ENCODE results near the gene TCFL5. TPM values are rescaled to one million over a fixed set of nuclear protein-coding genes. Genes with fewer than 3 reads are reported as not detected.

TCFL5 gene
- total RNA-seq, 4 donors from 2014 or later: 5.2 to 8.4 (median 7.2) TPM

GRCh38 chr20:62813588-62813987 lies 48.0 kb downstream of the TCFL5 start:
- Histone ChIP-seq H3K27ac (no peak overlapping the region), H3K36me3 (peaks cover 41 to 56% (median 45%) of the 10 kb centered on the region in 3 donors), H3K4me3 (no peak overlapping the region), H3K27me3 (peaks cover 10 to 46% (median 26%) of the 10 kb centered on the region in 4 donors), H3K4me1 (peaks cover 29 to 41% (median 31%) of the 10 kb centered on the region in 3 donors), H3K9me3 (no peaks in the 10 kb centered on the region)
- intact Hi-C loops (cut with DNase I): no loop called here
- no peak for DNase-seq
- no peak for TF ChIP-seq CTCF (IDR thresholded peaks at IDR 0.05)
- TF ChIP-seq POLR2A (IDR thresholded peaks at IDR 0.05): no peak
- WGBS, 2 donors: 60 to 80% methylated on average over 1 to 7 of the region's 13 CpGs

- Histone ChIP-seq H3K4me1 (peaks cover 27 to 41% (median 31%) of the 10 kb centered on the region in 3 donors), H3K4me3 (no peak overlapping the region), H3K27me3 (peaks cover 10 to 39% (median 22%) of the 10 kb centered on the region in 4 donors), H3K27ac (no peak overlapping the region), H3K9me3 (no peaks in the 10 kb centered on the region), H3K36me3 (peaks cover 41 to 63% (median 46%) of the 10 kb centered on the region in 3 donors)
- DNase-seq: no peak
- intact Hi-C loops (cut with DNase I): no loop called here
- no peak for TF ChIP-seq POLR2A (IDR thresholded peaks at IDR 0.05)
- WGBS, 2 donors: 79% methylated on average over 5 of the region's 11 CpGs; no CpG with 5 or more reads in 1 of the 2 donors
Measured at GRCh38 chr20:62812907-62813200, 48.8 kb downstream of the TCFL5 start.

GRCh38 chr20:62812181-62812906 lies 49.3 kb downstream of the TCFL5 start:
- Histone ChIP-seq H3K36me3 (peaks cover 41 to 68% (median 50%) of the 10 kb centered on the region in 3 donors), H3K27ac (no peak overlapping the region), H3K4me3 (no peak overlapping the region), H3K9me3 (no peaks in the 10 kb centered on the region), H3K4me1 (peaks cover 23 to 41% (median 33%) of the 10 kb centered on the region in 3 donors), H3K27me3 (peaks cover 10 to 34% (median 17%) of the 10 kb centered on the region in 4 donors)
- no peak for TF ChIP-seq CTCF (IDR thresholded peaks at IDR 0.05)
- TF ChIP-seq POLR2A (IDR thresholded peaks at IDR 0.05): no peak
- no peak for DNase-seq
- intact Hi-C loops (cut with DNase I): no loop called here
- WGBS, 2 donors: 65 to 75% methylated on average over 4 to 7 of the region's 43 CpGs

- H3K27me3 ChIP-seq: peaks cover 10 to 27% (median 14%) of the 10 kb centered on the region in 4 donors
- WGBS, 2 donors: 80 to 93% methylated on average over 3 of the region's 10 CpGs
- H3K4me3 ChIP-seq: no peak overlapping the region
- H3K4me1 ChIP-seq: peaks cover 28 to 41% (median 33%) of the 10 kb centered on the region in 3 donors
- no peak for DNase-seq
- intact Hi-C loops (cut with DNase I): no loop called here
- H3K27ac ChIP-seq: no peak overlapping the region
- TF ChIP-seq CTCF (IDR thresholded peaks at IDR 0.05) (no peak), POLR2A (IDR thresholded peaks at IDR 0.05) (no peak)
- H3K36me3 ChIP-seq: peaks cover 41 to 75% (median 50%) of the 10 kb centered on the region in 3 donors
- no peaks in the 10 kb centered on the region for H3K9me3 ChIP-seq
Measured at GRCh38 chr20:62811720-62812119, 49.9 kb downstream of the TCFL5 start.

- Histone ChIP-seq H3K27me3 (peaks cover 6 to 23% (median 11%) of the 10 kb centered on the region in 4 donors), H3K4me3 (no peak overlapping the region), H3K9me3 (no peaks in the 10 kb centered on the region), H3K36me3 (peaks cover 41 to 79% (median 50%) of the 10 kb centered on the region in 3 donors), H3K4me1 (peaks cover 29 to 41% (median 33%) of the 10 kb centered on the region in 3 donors), H3K27ac (no peak overlapping the region)
- intact Hi-C loops (cut with DNase I): no loop called here
- 91 to 92% methylated on average over 9 to 10 of the region's 21 CpGs for WGBS, 2 donors
- no peak for TF ChIP-seq POLR2A (IDR thresholded peaks at IDR 0.05)
- TF ChIP-seq CTCF (IDR thresholded peaks at IDR 0.05): no peak
- no peak for DNase-seq
Measured at GRCh38 chr20:62811320-62811719, 50.3 kb downstream of the TCFL5 start.

Measured in esophagus squamous epithelium (tissue), 5 donors.